Adrenal gland (tissue), 5 donors: ENCODE data around the gene ARIH1.

Experiments
- POLR2A ChIP-seq, 2 donors: fragments of 450-650 bp; IDR thresholded peaks; one replicate each; pipeline ENCODE4 v1.6.1; 2017; ENCODE audit warnings: antibody characterized with exemption in 2 of 2, mild to moderate bottlenecking in 2 of 2, moderate library complexity in 1 of 2
- TF ChIP-seq, protein P1 (sequence below), 6 experiments: fragments of 450-650 bp in 4 of 6; fragments of 200-600 bp in 2 of 6; sonication (generic) in 1 of 6; IDR thresholded peaks; 1 replicate in 5 of 6; 2 replicates in 1 of 6; pipeline versions ENCODE4 v1.5.1 to v1.8.0; 2016 to 2021; ENCODE audit warnings: antibody characterized with exemption in 6 of 6, mild to moderate bottlenecking in 2 of 6, moderate library complexity in 1 of 6
- donor health status: DM: no; HTN: no; CAD: no.

DNA sequence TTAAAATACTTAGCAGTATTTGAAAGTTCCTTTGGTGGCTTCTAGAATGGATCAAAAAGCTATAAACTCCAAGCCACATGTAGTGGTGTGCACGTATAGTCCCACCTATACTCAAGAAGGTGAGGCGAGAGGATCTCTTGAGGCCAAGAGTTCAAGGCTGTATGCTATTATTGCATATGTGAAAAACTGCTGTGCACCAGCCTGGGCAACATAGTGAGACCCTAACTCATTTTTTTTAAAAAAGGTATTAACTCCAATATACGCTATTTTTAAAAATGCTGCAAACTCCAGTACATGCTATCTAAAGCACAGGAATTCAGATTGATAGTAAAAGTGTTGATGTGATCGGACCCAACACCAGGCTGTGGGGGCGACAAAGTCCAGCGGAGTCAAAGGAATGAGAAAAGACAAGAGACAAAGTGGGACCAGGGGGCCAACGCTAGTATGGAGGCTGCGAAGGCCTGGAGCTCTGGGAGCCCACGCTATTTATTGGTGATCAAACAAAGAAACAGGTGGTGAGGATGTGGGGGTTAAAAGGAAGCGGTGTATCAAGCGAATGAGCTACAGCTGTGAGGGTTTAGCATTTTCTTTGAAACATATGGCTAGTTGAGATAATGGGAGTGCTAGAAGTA is 66.6 kb downstream of the ARIH1 start:
- TF ChIP-seq, protein P1, sequence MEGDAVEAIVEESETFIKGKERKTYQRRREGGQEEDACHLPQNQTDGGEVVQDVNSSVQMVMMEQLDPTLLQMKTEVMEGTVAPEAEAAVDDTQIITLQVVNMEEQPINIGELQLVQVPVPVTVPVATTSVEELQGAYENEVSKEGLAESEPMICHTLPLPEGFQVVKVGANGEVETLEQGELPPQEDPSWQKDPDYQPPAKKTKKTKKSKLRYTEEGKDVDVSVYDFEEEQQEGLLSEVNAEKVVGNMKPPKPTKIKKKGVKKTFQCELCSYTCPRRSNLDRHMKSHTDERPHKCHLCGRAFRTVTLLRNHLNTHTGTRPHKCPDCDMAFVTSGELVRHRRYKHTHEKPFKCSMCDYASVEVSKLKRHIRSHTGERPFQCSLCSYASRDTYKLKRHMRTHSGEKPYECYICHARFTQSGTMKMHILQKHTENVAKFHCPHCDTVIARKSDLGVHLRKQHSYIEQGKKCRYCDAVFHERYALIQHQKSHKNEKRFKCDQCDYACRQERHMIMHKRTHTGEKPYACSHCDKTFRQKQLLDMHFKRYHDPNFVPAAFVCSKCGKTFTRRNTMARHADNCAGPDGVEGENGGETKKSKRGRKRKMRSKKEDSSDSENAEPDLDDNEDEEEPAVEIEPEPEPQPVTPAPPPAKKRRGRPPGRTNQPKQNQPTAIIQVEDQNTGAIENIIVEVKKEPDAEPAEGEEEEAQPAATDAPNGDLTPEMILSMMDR (IDR thresholded peaks at IDR 0.05): no peak
- TF ChIP-seq POLR2A (IDR thresholded peaks at IDR 0.05): no peak
